Measurements from ENCODE around the gene PPP1R8. TPM values are rescaled to one million over a fixed set of nuclear protein-coding genes. Genes with fewer than 3 reads are reported as not detected.
"Not testable (repeated sequence)": the region's sequence is repeated elsewhere in the genome, so short reads cannot be mapped to it uniquely, and the experiment has no call there.

PPP1R8 gene
- 10 to 100 TPM; 58.4 to 59.0 TPM for total RNA-seq

GRCh38 chr1:27830621-27831440 is at the start of gene PPP1R8:
Gene PPP1R8, plus strand, starts transcription at chr1:27830782. Its CDS starts 54 bp downstream, at chr1:27830836.
- H3K27me3 Mint-ChIP-seq (ENCODE audit: low read depth): no peaks in the 10 kb centered on the region
- no peaks in the 10 kb centered on the region for H3K9me3 Mint-ChIP-seq
- peaks cover 37% of the 10 kb centered on the region for H3K4me1 Mint-ChIP-seq (ENCODE audit: low read depth)
- DNase-seq: peak; percentile 92
- H3K4me3 Mint-ChIP-seq: peak within 1 kb of the TSS; percentile 98
- H3K36me3 Mint-ChIP-seq (ENCODE audit: insufficient read depth in 2 of 2): peaks cover 3% of the 10 kb centered on the region in 2 donors
- H3K27ac Mint-ChIP-seq: peak within 1 kb of the TSS; percentile 97
- peak; percentile 99 for ATAC-seq (replicated peaks in 1 of 2)

DNA sequence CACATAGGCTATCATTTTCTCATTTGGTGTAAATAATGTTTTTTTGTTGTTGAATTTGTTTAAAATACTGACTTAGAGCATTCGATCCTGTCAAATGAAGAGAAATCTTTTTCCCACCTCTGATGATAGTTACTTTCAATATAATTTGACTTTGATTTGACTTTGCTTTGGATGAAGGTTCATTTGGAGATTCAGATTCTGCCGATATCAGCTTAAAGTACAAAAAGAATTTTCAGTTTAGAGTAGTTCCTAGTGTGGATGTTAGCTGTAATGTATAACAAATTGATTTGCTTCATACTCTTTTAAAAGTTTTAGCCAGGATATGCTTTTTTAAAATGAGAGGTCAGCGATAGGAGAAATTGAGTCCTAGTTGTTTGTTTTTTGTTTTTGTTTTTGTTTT is 47.6 kb upstream of the PPP1R8 start:
- no peak for ATAC-seq (replicated peaks in 1 of 2)

DNA sequence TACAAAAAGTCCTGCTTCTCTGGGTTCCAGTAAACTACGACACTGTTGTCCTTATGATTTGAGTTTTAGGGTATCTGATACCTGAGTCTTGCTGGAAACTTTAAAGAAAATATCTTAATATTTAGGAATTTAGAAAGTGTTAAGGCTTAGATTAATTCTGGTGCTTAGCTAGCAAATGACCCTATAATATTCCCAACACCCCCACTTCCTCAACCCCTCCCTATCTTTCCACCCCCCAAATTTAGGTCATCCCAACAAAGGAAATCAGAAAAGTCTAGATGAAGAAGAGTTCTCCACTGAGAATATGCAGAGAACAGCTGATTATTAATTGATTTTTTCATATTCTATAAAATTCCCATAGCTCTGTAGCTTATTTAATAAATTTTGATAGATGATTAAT is 45.9 kb upstream of the PPP1R8 start:
- Mint-ChIP-seq H3K4me3 (no peak overlapping the region), H3K27ac (no peak overlapping the region), H3K36me3 (ENCODE audit: insufficient read depth in 2 of 2) (peaks cover 2 to 4% of the 10 kb centered on the region in 2 donors), H3K9me3 (no peaks in the 10 kb centered on the region), H3K4me1 (ENCODE audit: low read depth) (peaks cover 12% of the 10 kb centered on the region), H3K27me3 (ENCODE audit: low read depth) (no peaks in the 10 kb centered on the region)
- ATAC-seq (replicated peaks in 1 of 2) (no peak), DNase-seq (no peak)

More for the DNA sequence above, 47.6 kb upstream of the PPP1R8 start:
- Mint-ChIP-seq H3K27ac (no peak overlapping the region), H3K36me3 (ENCODE audit: insufficient read depth in 2 of 2) (no peaks in the 10 kb centered on the region), H3K9me3 (no peaks in the 10 kb centered on the region), H3K4me1 (ENCODE audit: low read depth) (peaks cover 13% of the 10 kb centered on the region), H3K4me3 (no peak overlapping the region), H3K27me3 (ENCODE audit: low read depth) (no peaks in the 10 kb centered on the region)
- no peak for DNase-seq

GRCh38 chr1:27785781-27786455 is 44.7 kb upstream of the PPP1R8 start:
- Mint-ChIP-seq H3K4me3 (no peak overlapping the region), H3K27ac (peak overlapping the region; percentile 72), H3K4me1 (ENCODE audit: low read depth) (peaks cover 6% of the 10 kb centered on the region), H3K9me3 (no peaks in the 10 kb centered on the region), H3K36me3 (ENCODE audit: insufficient read depth in 2 of 2) (peaks cover 2 to 9% of the 10 kb centered on the region in 2 donors), H3K27me3 (ENCODE audit: low read depth) (no peaks in the 10 kb centered on the region)
- DNase-seq (no peak), ATAC-seq (replicated peaks in 1 of 2) (no peak)

GRCh38 chr1:27787895-27788294 is 42.7 kb upstream of the PPP1R8 start:
- ATAC-seq (replicated peaks in 1 of 2) (no peak), DNase-seq (no peak)
- Mint-ChIP-seq H3K9me3 (no peaks in the 10 kb centered on the region), H3K4me3 (no peak overlapping the region), H3K4me1 (ENCODE audit: low read depth) (peaks cover 6% of the 10 kb centered on the region), H3K27me3 (ENCODE audit: low read depth) (no peaks in the 10 kb centered on the region), H3K36me3 (ENCODE audit: insufficient read depth in 2 of 2) (peaks cover 2 to 9% of the 10 kb centered on the region in 2 donors), H3K27ac (no peak overlapping the region)

GRCh38 chr1:27789540-27790041 is 41.0 kb upstream of the PPP1R8 start:
- Mint-ChIP-seq H3K9me3 (no peaks in the 10 kb centered on the region), H3K27me3 (ENCODE audit: low read depth) (no peaks in the 10 kb centered on the region), H3K4me1 (ENCODE audit: low read depth) (peaks cover 6% of the 10 kb centered on the region), H3K27ac (no peak overlapping the region), H3K36me3 (ENCODE audit: insufficient read depth in 2 of 2) (peaks cover 2 to 13% of the 10 kb centered on the region in 2 donors), H3K4me3 (no peak overlapping the region)
- ATAC-seq (replicated peaks in 1 of 2) (no peak), DNase-seq (no peak)

DNA sequence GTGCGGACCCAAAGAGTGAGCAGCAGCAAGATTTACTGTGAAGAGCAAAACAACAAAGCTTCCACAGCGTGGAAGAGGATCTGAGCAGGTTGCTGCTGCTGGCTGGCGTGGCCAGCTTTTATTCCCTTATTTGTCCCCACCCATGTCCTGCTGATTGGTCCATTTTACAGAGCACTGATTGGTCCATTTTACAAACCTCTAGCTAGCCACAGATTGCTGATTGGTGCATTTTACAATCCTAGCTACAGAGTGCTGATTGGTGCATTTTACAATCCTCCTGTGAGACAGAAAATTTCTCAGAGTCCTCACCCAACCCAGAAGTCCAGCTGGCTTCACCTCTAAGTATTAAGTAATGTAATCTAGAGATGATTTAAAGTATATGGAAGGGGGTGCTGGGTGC is 40.3 kb upstream of the PPP1R8 start:
- not testable (repeated sequence) for H3K9me3 Mint-ChIP-seq; H3K27me3 Mint-ChIP-seq (ENCODE audit: low read depth)
- peaks cover 2 to 13% of the 10 kb centered on the region in 2 donors for H3K36me3 Mint-ChIP-seq (ENCODE audit: insufficient read depth in 2 of 2)

GRCh38 chr1:27795601-27796000 is 35.0 kb upstream of the PPP1R8 start:
- ATAC-seq (replicated peaks in 1 of 2): no peak
- H3K9me3 Mint-ChIP-seq: no peaks in the 10 kb centered on the region
- peaks cover 8% of the 10 kb centered on the region for H3K4me1 Mint-ChIP-seq (ENCODE audit: low read depth)
- no peak overlapping the region for H3K27ac Mint-ChIP-seq
- H3K4me3 Mint-ChIP-seq: no peak overlapping the region
- peaks cover 9 to 19% of the 10 kb centered on the region in 2 donors for H3K36me3 Mint-ChIP-seq (ENCODE audit: insufficient read depth in 2 of 2)
- no peak for DNase-seq
- H3K27me3 Mint-ChIP-seq (ENCODE audit: low read depth): no peaks in the 10 kb centered on the region

More for the DNA sequence above, 40.3 kb upstream of the PPP1R8 start:
- H3K4me3 Mint-ChIP-seq; H3K4me1 Mint-ChIP-seq (ENCODE audit: low read depth); H3K27ac Mint-ChIP-seq; ATAC-seq (replicated peaks in 1 of 2); DNase-seq: not testable (repeated sequence)

GRCh38 chr1:27804791-27805190 is 25.8 kb upstream of the PPP1R8 start:
- Mint-ChIP-seq H3K4me3 (no peak overlapping the region), H3K4me1 (ENCODE audit: low read depth) (no peaks in the 10 kb centered on the region), H3K27ac (no peak overlapping the region), H3K36me3 (ENCODE audit: insufficient read depth in 2 of 2) (peaks cover 13 to 25% of the 10 kb centered on the region in 2 donors), H3K9me3 (no peaks in the 10 kb centered on the region), H3K27me3 (ENCODE audit: low read depth) (no peaks in the 10 kb centered on the region)
- peak in 1 of 2 donors; percentile 48 for ATAC-seq (replicated peaks in 1 of 2)
- peak in 1 of 2 donors; percentile 5 for DNase-seq

GRCh38 chr1:27806758-27807157 is 23.8 kb upstream of the PPP1R8 start:
- ATAC-seq (replicated peaks in 1 of 2): no peak
- H3K9me3 Mint-ChIP-seq: no peaks in the 10 kb centered on the region
- peaks cover under 1% of the 10 kb centered on the region for H3K4me1 Mint-ChIP-seq (ENCODE audit: low read depth)
- H3K27ac Mint-ChIP-seq: peak overlapping the region; percentile 18
- no peaks in the 10 kb centered on the region for H3K27me3 Mint-ChIP-seq (ENCODE audit: low read depth)
- DNase-seq: no peak
- H3K36me3 Mint-ChIP-seq (ENCODE audit: insufficient read depth in 2 of 2): peaks cover 11 to 24% of the 10 kb centered on the region in 2 donors
- no peak overlapping the region for H3K4me3 Mint-ChIP-seq

DNA sequence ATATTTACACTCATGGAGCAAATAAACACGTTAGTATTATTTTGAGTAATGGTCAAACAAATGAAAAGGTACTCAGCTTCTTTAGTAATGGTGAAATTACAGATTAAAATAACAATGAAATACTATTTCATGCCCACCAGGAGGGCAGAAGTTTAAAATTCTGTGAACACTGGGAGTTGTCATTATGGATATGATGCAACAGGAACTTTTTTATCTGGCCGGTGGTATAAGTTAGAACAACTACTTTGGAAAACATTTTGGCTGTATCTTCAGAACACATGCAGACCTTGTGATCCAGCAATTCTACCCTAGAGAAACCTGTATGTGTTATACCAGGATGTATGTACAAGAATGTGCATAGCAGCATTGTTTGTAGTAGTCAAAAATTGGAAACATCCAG is 23.2 kb upstream of the PPP1R8 start:
- Mint-ChIP-seq H3K9me3 (no peaks in the 10 kb centered on the region), H3K27me3 (ENCODE audit: low read depth) (no peaks in the 10 kb centered on the region), H3K27ac (peak overlapping the region; percentile 57), H3K4me3 (no peak overlapping the region), H3K36me3 (ENCODE audit: insufficient read depth in 2 of 2) (peaks cover 11 to 18% of the 10 kb centered on the region in 2 donors), H3K4me1 (ENCODE audit: low read depth) (peaks cover 5% of the 10 kb centered on the region)
- ATAC-seq (replicated peaks in 1 of 2) (no peak), DNase-seq (no peak)

GRCh38 chr1:27808131-27808530 is 22.5 kb upstream of the PPP1R8 start:
- DNase-seq; H3K27me3 Mint-ChIP-seq (ENCODE audit: low read depth); H3K27ac Mint-ChIP-seq; H3K9me3 Mint-ChIP-seq; H3K4me3 Mint-ChIP-seq; H3K4me1 Mint-ChIP-seq (ENCODE audit: low read depth); ATAC-seq (replicated peaks in 1 of 2): not testable (repeated sequence)
- peaks cover 9 to 11% of the 10 kb centered on the region in 2 donors for H3K36me3 Mint-ChIP-seq (ENCODE audit: insufficient read depth in 2 of 2)

- H3K27ac Mint-ChIP-seq: no peak overlapping the region
- DNase-seq (no peak), ATAC-seq (replicated peaks in 1 of 2) (no peak)
- no peak overlapping the region for H3K4me3 Mint-ChIP-seq
- H3K4me1 Mint-ChIP-seq (ENCODE audit: low read depth): peaks cover 5% of the 10 kb centered on the region
- no peaks in the 10 kb centered on the region for H3K9me3 Mint-ChIP-seq
- no peaks in the 10 kb centered on the region for H3K27me3 Mint-ChIP-seq (ENCODE audit: low read depth)
- H3K36me3 Mint-ChIP-seq (ENCODE audit: insufficient read depth in 2 of 2): peaks cover 3 to 4% of the 10 kb centered on the region in 2 donors
Observed at GRCh38 chr1:27809883-27810282, 20.7 kb upstream of the PPP1R8 start.

Measured in activated T-cell treated with anti-CD3 and anti-CD28 coated beads, Interleukin-2, amount 50 U/mL, for 72 hours (primary cell).